Breast epithelium (tissue), 4 donors: Measurements from ENCODE around the gene RPE65. TPM values are rescaled to one million over a fixed set of nuclear protein-coding genes. Genes with fewer than 3 reads are reported as not detected.
"Not testable (repeated sequence)": the region's sequence is repeated elsewhere in the genome, so short reads cannot be mapped to it uniquely, and the experiment has no call there.

Experiments used
- DNase-seq, 2 donors: peaks; one replicate each; pipeline ENCODE4 v3.0.0-alpha.2; 2019; ENCODE audit warnings: low spot score in 2 of 2
- H3K27ac ChIP-seq, 2 donors: fragments of 200-600 bp; sonication (generic) in 1 of 2; one replicate each; pipeline ENCODE4 v1.5.1; 2016 to 2019; ENCODE audit warnings: mild to moderate bottlenecking in 1 of 2
- H3K27me3 ChIP-seq, 2 donors: fragments of 200-600 bp; sonication (generic) in 1 of 2; one replicate each; pipeline versions ENCODE4 v1.5.1 to v1.6.0; 2017 to 2019; ENCODE audit warnings: control low read depth in 1 of 2, mild to moderate bottlenecking in 1 of 2
- H3K36me3 ChIP-seq: fragments of 200-600 bp; one replicate; pipeline ENCODE4 v1.5.1; 2019
- H3K4me1 ChIP-seq, 2 donors: fragments of 200-600 bp; sonication (generic); one replicate each; pipeline ENCODE4 v1.5.1; 2016 to 2019; ENCODE audit warnings: control low read depth in 1 of 2
- H3K4me3 ChIP-seq, 3 donors: fragments of 200-600 bp; sonication (generic); 1 replicate in 2 of 3; 2 replicates in 1 of 3; pipeline ENCODE4 v1.5.1; 2016 to 2019; ENCODE audit warnings: mild to moderate bottlenecking in 3 of 3, moderate library complexity in 2 of 3
- H3K9me3 ChIP-seq, 2 donors: fragments of 200-600 bp; sonication (generic) in 1 of 2; one replicate each; pipeline ENCODE4 v1.5.1; 2016 to 2019; ENCODE audit warnings: control low read depth in 1 of 2
- POLR2A ChIP-seq: fragments of 450-650 bp; IDR thresholded peaks from one replicate; pipeline ENCODE4 v1.6.1; 2016; ENCODE audit warnings: antibody characterized with exemption, mild to moderate bottlenecking, moderate library complexity
- POLR2AphosphoS5 ChIP-seq, 3 donors: sonication (generic); formaldehyde crosslinking; IDR thresholded peaks; one replicate each; pipeline ENCODE4 v1.6.1; 2017; ENCODE audit warnings: antibody characterized with exemption in 3 of 3
- intact Hi-C: fragments of 100-400 bp; cut with DNase I; formaldehyde crosslinking; loops from one replicate; pipeline ENCODE4 v1.15.1; 2023; ENCODE audit warnings: low total_unique reads
- total RNA-seq, 3 donors: library from RNA; depleted of rRNA; stranded (reverse); fragments of >200 nt; gene quantifications; one replicate each; pipeline ENCODE4 v1.1.0, GENCODE V29; 2016
- TF ChIP-seq, protein P1 (sequence below), 3 donors: fragments of 450-650 bp; IDR thresholded peaks; one replicate each; pipeline ENCODE4 v1.5.1; 2016 to 2017; ENCODE audit warnings: antibody characterized with exemption in 3 of 3, mild to moderate bottlenecking in 3 of 3, moderate library complexity in 3 of 3

Gene RPE65
- total RNA-seq, 3 donors from 2014 or later: 0.15 to 0.33 TPM; not detected in 1

GRCh38 chr1:68479501-68479900, 29.7 kb upstream of the RPE65 start:
- no peaks in the 10 kb centered on the region for H3K4me1 ChIP-seq
- no peak for DNase-seq
- no peak overlapping the region for H3K27ac ChIP-seq
- no peak overlapping the region for H3K4me3 ChIP-seq
- no peaks in the 10 kb centered on the region for H3K27me3 ChIP-seq
- intact Hi-C loops: no loop called here
- no peak for TF ChIP-seq POLR2A
- TF ChIP-seq, protein P1, sequence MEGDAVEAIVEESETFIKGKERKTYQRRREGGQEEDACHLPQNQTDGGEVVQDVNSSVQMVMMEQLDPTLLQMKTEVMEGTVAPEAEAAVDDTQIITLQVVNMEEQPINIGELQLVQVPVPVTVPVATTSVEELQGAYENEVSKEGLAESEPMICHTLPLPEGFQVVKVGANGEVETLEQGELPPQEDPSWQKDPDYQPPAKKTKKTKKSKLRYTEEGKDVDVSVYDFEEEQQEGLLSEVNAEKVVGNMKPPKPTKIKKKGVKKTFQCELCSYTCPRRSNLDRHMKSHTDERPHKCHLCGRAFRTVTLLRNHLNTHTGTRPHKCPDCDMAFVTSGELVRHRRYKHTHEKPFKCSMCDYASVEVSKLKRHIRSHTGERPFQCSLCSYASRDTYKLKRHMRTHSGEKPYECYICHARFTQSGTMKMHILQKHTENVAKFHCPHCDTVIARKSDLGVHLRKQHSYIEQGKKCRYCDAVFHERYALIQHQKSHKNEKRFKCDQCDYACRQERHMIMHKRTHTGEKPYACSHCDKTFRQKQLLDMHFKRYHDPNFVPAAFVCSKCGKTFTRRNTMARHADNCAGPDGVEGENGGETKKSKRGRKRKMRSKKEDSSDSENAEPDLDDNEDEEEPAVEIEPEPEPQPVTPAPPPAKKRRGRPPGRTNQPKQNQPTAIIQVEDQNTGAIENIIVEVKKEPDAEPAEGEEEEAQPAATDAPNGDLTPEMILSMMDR (IDR thresholded peaks at IDR 0.05): no peak
- no peak for TF ChIP-seq POLR2AphosphoS5 (IDR thresholded peaks at IDR 0.05)
- no peaks in the 10 kb centered on the region for H3K36me3 ChIP-seq
- H3K9me3 ChIP-seq: no peaks in the 10 kb centered on the region

GRCh38 chr1:68478662-68479061, 28.9 kb upstream of the RPE65 start:
- Histone ChIP-seq H3K27me3 (no peaks in the 10 kb centered on the region), H3K27ac (no peak overlapping the region), H3K4me3 (no peak overlapping the region), H3K9me3 (no peaks in the 10 kb centered on the region), H3K4me1 (no peaks in the 10 kb centered on the region), H3K36me3 (no peaks in the 10 kb centered on the region)
- intact Hi-C loops: no loop called here
- no peak for DNase-seq
- TF ChIP-seq POLR2AphosphoS5 (IDR thresholded peaks at IDR 0.05) (no peak), POLR2A (no peak)
- TF ChIP-seq, protein P1 (IDR thresholded peaks at IDR 0.05): no peak

DNA sequence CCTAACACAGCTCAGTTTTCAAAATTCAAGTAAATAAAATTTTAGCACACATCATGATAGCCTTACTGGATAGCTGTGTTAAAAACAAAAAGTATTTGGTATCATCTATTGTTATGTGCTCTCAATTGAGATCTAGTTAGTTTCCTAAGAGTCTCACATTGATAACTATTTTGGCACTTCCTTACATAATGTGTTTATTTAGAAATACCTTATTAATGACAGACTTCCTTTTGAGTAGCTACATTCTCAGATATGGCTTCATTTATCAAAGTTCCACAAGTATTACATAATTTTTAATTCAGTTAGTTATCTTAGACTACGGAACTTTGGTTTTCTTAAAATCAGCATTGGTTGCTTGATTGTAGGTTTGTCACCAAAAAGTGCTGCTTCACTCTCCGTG, 26.9 kb upstream of the RPE65 start:
- H3K9me3 ChIP-seq, intact Hi-C loops, H3K36me3 ChIP-seq: not testable (repeated sequence)

DNA sequence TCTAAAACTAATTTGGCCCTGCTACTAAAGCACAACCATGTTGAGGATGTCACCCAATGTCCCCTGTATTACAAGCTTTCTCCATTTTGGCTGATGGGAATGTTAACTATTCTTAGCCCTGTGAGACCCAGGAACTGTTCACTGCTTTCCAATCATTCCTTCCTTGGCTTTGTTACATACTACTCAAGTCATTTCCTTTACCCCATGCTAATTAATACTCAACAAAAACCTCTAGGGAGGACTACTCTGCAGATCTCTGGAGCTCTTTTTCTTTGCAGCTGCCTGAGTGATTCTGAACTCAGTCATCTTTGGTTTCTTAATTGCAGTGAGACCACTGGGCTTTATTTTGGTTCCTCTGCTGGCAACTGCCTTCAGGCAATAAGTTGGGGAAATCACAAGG, 23.3 kb upstream of the RPE65 start:
- H3K27me3 ChIP-seq: no peaks in the 10 kb centered on the region
- intact Hi-C loops: no loop called here
- no peak overlapping the region for H3K27ac ChIP-seq
- H3K36me3 ChIP-seq: no peaks in the 10 kb centered on the region
- TF ChIP-seq POLR2AphosphoS5 (IDR thresholded peaks at IDR 0.05) (no peak), POLR2A (no peak)
- TF ChIP-seq, protein P1 (IDR thresholded peaks at IDR 0.05): no peak
- no peaks in the 10 kb centered on the region for H3K9me3 ChIP-seq
- no peaks in the 10 kb centered on the region for H3K4me1 ChIP-seq
- no peak overlapping the region for H3K4me3 ChIP-seq
- DNase-seq: no peak

More for the DNA sequence above, 26.9 kb upstream of the RPE65 start:
- H3K27me3 ChIP-seq, H3K27ac ChIP-seq, H3K4me3 ChIP-seq, DNase-seq, H3K4me1 ChIP-seq: not testable (repeated sequence)

DNA sequence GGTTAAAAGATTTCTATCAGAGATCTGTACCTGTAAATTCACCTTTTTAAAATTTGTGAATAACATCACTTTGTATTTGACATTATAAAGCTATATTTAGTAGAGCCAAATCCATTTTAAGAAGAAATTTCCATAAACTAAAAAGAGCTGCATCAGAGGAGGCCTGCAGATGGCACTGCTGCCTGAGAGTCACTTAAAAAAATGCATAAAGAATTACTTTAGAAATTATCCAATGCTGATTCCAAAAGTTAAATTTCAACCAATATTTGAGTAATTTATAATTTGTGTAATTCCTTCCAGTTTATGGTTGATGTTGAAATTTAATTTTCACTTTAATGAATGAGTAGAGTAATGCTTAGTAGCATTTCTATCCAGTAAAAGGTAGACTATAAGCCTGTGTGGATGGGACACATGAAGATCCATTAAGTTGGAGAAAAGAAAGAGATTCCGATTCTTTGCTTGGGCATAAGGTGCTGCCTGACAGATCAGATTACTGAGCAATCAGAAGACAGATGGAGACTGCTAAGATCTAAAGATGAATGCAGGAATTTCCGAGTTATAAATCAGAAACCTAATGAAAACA, 20.7 kb upstream of the RPE65 start:
- Histone ChIP-seq H3K4me1 (no peaks in the 10 kb centered on the region), H3K27ac (no peak overlapping the region), H3K27me3 (no peaks in the 10 kb centered on the region), H3K4me3 (no peak overlapping the region), H3K9me3 (no peaks in the 10 kb centered on the region), H3K36me3 (no peaks in the 10 kb centered on the region)
- no peak for DNase-seq
- TF ChIP-seq, protein P1 (IDR thresholded peaks at IDR 0.05): peak in 2 of 3 donors; percentile 38 to 43
- TF ChIP-seq POLR2AphosphoS5 (IDR thresholded peaks at IDR 0.05): no peak
- TF ChIP-seq POLR2A: no peak
- intact Hi-C loops: no loop called here
